ENCODE data around the gene GAS7. TPM values are rescaled to one million over a fixed set of nuclear protein-coding genes. Genes with fewer than 3 reads are reported as not detected.

Gene GAS7
- total RNA-seq, 1 donor from 2014 or later: 50.6 TPM

- Histone ChIP-seq H3K4me1 (no peaks in the 10 kb centered on the region), H3K27ac (no peak overlapping the region), H3K36me3 (no peaks in the 10 kb centered on the region), H3K9me3 (no peaks in the 10 kb centered on the region), H3K27me3 (no peaks in the 10 kb centered on the region), H3K4me3 (no peak overlapping the region)
- intact Hi-C loops (cut with DNase I): no loop called here
- no peak for ATAC-seq
- no peak for DNase-seq
- TF ChIP-seq CTCF (IDR thresholded peaks at IDR 0.05): no peak
Observed at GRCh38 chr17:9912121-9913099, 286.0 kb downstream of the GAS7 start.

GRCh38 chr17:9911089-9911488 is 287.3 kb downstream of the GAS7 start:
- Histone ChIP-seq H3K4me1 (no peaks in the 10 kb centered on the region), H3K9me3 (no peaks in the 10 kb centered on the region), H3K27me3 (no peaks in the 10 kb centered on the region), H3K36me3 (no peaks in the 10 kb centered on the region), H3K4me3 (no peak overlapping the region), H3K27ac (no peak overlapping the region)
- no peak for DNase-seq
- TF ChIP-seq CTCF (IDR thresholded peaks at IDR 0.05): no peak
- intact Hi-C loops (cut with DNase I): no loop called here
- ATAC-seq: no peak

GRCh38 chr17:9908649-9909042 is 289.8 kb downstream of the GAS7 start:
- H3K4me1 ChIP-seq: no peaks in the 10 kb centered on the region
- H3K4me3 ChIP-seq: no peak overlapping the region
- ATAC-seq: no peak
- no peaks in the 10 kb centered on the region for H3K36me3 ChIP-seq
- no peaks in the 10 kb centered on the region for H3K9me3 ChIP-seq
- H3K27ac ChIP-seq: no peak overlapping the region
- intact Hi-C loops (cut with DNase I): no loop called here
- H3K27me3 ChIP-seq: no peaks in the 10 kb centered on the region
- no peak for TF ChIP-seq CTCF (IDR thresholded peaks at IDR 0.05)
- DNase-seq: no peak

- no peak for TF ChIP-seq CTCF (IDR thresholded peaks at IDR 0.05)
- no peak for DNase-seq
- no peak for ATAC-seq
- Histone ChIP-seq H3K36me3 (no peaks in the 10 kb centered on the region), H3K27ac (no peak overlapping the region), H3K4me1 (no peaks in the 10 kb centered on the region), H3K9me3 (no peaks in the 10 kb centered on the region), H3K4me3 (no peak overlapping the region), H3K27me3 (no peaks in the 10 kb centered on the region)
- intact Hi-C loops (cut with DNase I): no loop called here
Observed at GRCh38 chr17:9907883-9908648, 290.3 kb downstream of the GAS7 start.

GRCh38 chr17:9907131-9907530 is 291.3 kb downstream of the GAS7 start:
- H3K4me3 ChIP-seq: no peak overlapping the region
- no peaks in the 10 kb centered on the region for H3K36me3 ChIP-seq
- H3K27ac ChIP-seq: no peak overlapping the region
- ATAC-seq (no peak), DNase-seq (peak; percentile 35)
- no peaks in the 10 kb centered on the region for H3K9me3 ChIP-seq
- no peaks in the 10 kb centered on the region for H3K27me3 ChIP-seq
- intact Hi-C loops (cut with DNase I): no loop called here
- H3K4me1 ChIP-seq: no peaks in the 10 kb centered on the region
- no peak for TF ChIP-seq CTCF (IDR thresholded peaks at IDR 0.05)
